DOHH2 (cell line): ENCODE measurements around the gene SLC9A9.

Experiments
- CTCF ChIP-seq: fragments of 200-600 bp; sonication (generic); IDR thresholded peaks from one replicate; pipeline ENCODE4 v1.5.1; 2014; ENCODE audit warnings: antibody characterized with exemption, mild to moderate bottlenecking, low read depth, low read length; ENCODE audit not compliant: poor library complexity, severe bottlenecking
- EZH2phosphoT487 ChIP-seq: fragments of 200-600 bp; sonication (generic); IDR thresholded peaks from 2 replicates; pipeline ENCODE4 v1.6.1; 2017; ENCODE audit warnings: borderline replicate concordance, mild to moderate bottlenecking, antibody characterized with exemption, low read length, moderate library complexity, mixed read lengths

DNA sequence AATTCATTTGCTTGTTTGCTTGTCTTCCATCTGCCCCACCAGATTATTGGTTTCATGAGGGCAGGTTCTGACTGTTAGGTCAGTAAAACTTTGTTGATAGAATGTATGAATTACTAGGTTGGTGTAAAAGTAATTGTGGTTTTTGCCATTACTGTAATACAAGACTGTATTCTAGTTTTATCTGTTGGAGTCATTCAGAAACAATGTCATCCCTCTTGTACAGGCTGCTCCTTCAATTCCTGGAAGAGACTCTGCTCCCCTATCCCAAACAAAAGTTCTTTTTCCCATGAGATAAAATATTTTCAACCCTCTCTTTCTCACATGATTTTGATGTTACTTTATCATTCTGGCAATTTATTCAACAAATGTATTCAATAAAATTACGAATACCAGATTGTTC is 613.7 kb downstream of the SLC9A9 start:
- no peak for TF ChIP-seq CTCF
- no peak for TF ChIP-seq EZH2phosphoT487
